GM18505 (cell line): ENCODE results near the gene GINS3.

Source experiments
- ATAC-seq: cut with Tn5 transposase; IDR thresholded peaks from one replicate; pipeline ENCODE4 v1.9.1; 2021; ENCODE audit not compliant: unreplicated experiment
- POLR2A ChIP-seq: IDR thresholded peaks from 4 replicates; pipeline ENCODE4 v1.6.1; 2011; ENCODE audit warnings: borderline replicate concordance; ENCODE audit not compliant: insufficient read depth, insufficient read length; ENCODE audit errors: extremely low read depth

The GINS3 gene

GRCh38 chr16:58452640-58453039, 60.4 kb downstream of the GINS3 start:
- no peak for ATAC-seq
- no peak for TF ChIP-seq POLR2A

- no peak for TF ChIP-seq POLR2A
- ATAC-seq: no peak
Observed at GRCh38 chr16:58454178-58454577, 61.9 kb downstream of the GINS3 start.

GRCh38 chr16:58454856-58455255, 62.6 kb downstream of the GINS3 start:
- no peak for ATAC-seq
- no peak for TF ChIP-seq POLR2A
